Measurements from ENCODE around the gene COQ10A. TPM values are rescaled to one million over a fixed set of nuclear protein-coding genes. Genes with fewer than 3 reads are reported as not detected.
A peak's percentile ranks its signal among the peaks of the same experiment; 100 is the strongest.

The COQ10A gene
- total and polyA plus RNA-seq, 2 of the 8 experiments (the other 6 are each of a cell fraction or from before 2014, with no cell fraction given), result 21.8 to 42.9 TPM

GRCh38 chr12:56299853-56300643, 33.3 kb downstream of the COQ10A start, which contains the start of gene CS (continued):
- TF ChIP-seq HDAC6 (IDR thresholded peaks at IDR 0.05; ENCODE audit: low read depth, low read length) (no peak), PHF8 (conservative IDR thresholded peaks at IDR 0.05; ENCODE audit: low read depth, low read length) (peak; percentile 54), CHD1 (IDR thresholded peaks at IDR 0.05; ENCODE audit: low read depth, low read length) (no peak), CHD7 (IDR thresholded peaks at IDR 0.05; ENCODE audit: insufficient replicate concordance, low read length) (no peak), BCL11A (IDR thresholded peaks at IDR 0.05; ENCODE audit: low read depth in 2 of 2, low read length in 2 of 2) (no peak), KDM5A (IDR thresholded peaks at IDR 0.05; ENCODE audit: low read length) (no peak), SIRT6 (IDR thresholded peaks at IDR 0.05; ENCODE audit: low read length) (no peak), E2F6 (IDR thresholded peaks at IDR 0.05) (no peak), MAFK (IDR thresholded peaks at IDR 0.05; ENCODE audit: low read depth, low read length) (no peak), JUND (IDR thresholded peaks at IDR 0.05; ENCODE audit: low read length) (no peak)
